ENCODE results near the gene NPIPB4.
"Not testable (repeated sequence)": the region's sequence is repeated elsewhere in the genome, so short reads cannot be mapped to it uniquely, and the experiment has no call there.

The NPIPB4 gene

GRCh38 chr16:21801538-21802374, 55.8 kb downstream of the NPIPB4 start:
- peak; percentile 68 to 69 for DNase-seq (ENCODE audit: low read depth in 2 of 2)
- not testable (repeated sequence) for H3K4me3 ChIP-seq (replicated peaks in 1 of 2; ENCODE audit: low read depth in 2 of 2, low read length in 2 of 2)
- TF ChIP-seq CTCF (IDR thresholded peaks at IDR 0.05; ENCODE audit: low read depth, low read length): peak; percentile 57

GRCh38 chr16:21798601-21799000, 59.0 kb downstream of the NPIPB4 start:
- not testable (repeated sequence) for DNase-seq (ENCODE audit: low read depth in 2 of 2); H3K4me3 ChIP-seq (replicated peaks in 1 of 2; ENCODE audit: low read depth in 2 of 2, low read length in 2 of 2)

GRCh38 chr16:21793310-21793709, 64.2 kb downstream of the NPIPB4 start:
- DNase-seq (ENCODE audit: low read depth in 2 of 2): not testable (repeated sequence)

GRCh38 chr16:21790506-21790905, 67.0 kb downstream of the NPIPB4 start:
- H3K4me3 ChIP-seq (replicated peaks in 1 of 2; ENCODE audit: low read depth in 2 of 2, low read length in 2 of 2); DNase-seq (ENCODE audit: low read depth in 2 of 2): not testable (repeated sequence)

More at GRCh38 chr16:21793310-21793709, 64.2 kb downstream of the NPIPB4 start:
- not testable (repeated sequence) for H3K4me3 ChIP-seq (replicated peaks in 1 of 2; ENCODE audit: low read depth in 2 of 2, low read length in 2 of 2)

Data from cardiac fibroblast (primary cell).